MM.1S (cell line): Measurements from ENCODE around the gene CPS1.

ENCODE experiments used
- EZH2 ChIP-seq: fragments of 300-600 bp; sonication (generic); optimal IDR thresholded peaks from 2 replicates; pipeline ENCODE3; 2017; ENCODE audit warnings: low read depth, mild to moderate bottlenecking, antibody characterized with exemption, low read length, mixed read lengths
- TF ChIP-seq, protein P1 (sequence below): fragments of 300-600 bp; sonication (generic); IDR thresholded peaks from 2 replicates; pipeline ENCODE4 v1.5.1; 2016; ENCODE audit warnings: antibody characterized with exemption, low read length, mixed read lengths

DNA sequence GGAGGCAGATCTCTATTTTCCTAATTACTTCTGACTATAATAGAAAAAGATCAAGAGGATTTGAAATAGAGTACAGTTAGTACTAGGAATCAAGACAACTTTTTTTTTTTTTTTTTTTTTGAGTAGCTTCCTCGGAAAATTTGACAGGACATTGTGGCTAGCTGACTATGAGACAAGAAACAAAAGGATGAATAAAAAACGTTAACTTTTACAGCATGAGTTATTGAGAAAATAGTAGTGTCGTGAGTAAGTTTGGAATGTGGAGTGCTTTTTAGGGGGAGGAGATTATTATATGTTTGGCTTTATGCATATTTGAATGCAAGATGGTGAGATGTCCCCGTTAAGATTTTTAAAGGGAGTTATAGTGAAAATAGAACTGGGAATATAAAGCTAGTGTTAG, 27.7 kb upstream of the CPS1 start:
- no peak for TF ChIP-seq EZH2
- TF ChIP-seq, protein P1, sequence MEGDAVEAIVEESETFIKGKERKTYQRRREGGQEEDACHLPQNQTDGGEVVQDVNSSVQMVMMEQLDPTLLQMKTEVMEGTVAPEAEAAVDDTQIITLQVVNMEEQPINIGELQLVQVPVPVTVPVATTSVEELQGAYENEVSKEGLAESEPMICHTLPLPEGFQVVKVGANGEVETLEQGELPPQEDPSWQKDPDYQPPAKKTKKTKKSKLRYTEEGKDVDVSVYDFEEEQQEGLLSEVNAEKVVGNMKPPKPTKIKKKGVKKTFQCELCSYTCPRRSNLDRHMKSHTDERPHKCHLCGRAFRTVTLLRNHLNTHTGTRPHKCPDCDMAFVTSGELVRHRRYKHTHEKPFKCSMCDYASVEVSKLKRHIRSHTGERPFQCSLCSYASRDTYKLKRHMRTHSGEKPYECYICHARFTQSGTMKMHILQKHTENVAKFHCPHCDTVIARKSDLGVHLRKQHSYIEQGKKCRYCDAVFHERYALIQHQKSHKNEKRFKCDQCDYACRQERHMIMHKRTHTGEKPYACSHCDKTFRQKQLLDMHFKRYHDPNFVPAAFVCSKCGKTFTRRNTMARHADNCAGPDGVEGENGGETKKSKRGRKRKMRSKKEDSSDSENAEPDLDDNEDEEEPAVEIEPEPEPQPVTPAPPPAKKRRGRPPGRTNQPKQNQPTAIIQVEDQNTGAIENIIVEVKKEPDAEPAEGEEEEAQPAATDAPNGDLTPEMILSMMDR: no peak
